ENCODE measurements around the gene NOS1AP.
"Not testable (repeated sequence)": the region's sequence is repeated elsewhere in the genome, so short reads cannot be mapped to it uniquely, and the experiment has no call there.

The NOS1AP gene

GRCh38 chr1:162197615-162198421 lies 128.3 kb downstream of the NOS1AP start:
- no peak for DNase-seq

GRCh38 chr1:162200096-162200847 lies 130.8 kb downstream of the NOS1AP start:
- no peak for DNase-seq

- DNase-seq = not testable (repeated sequence)
These were observed 131.6 kb downstream of the NOS1AP start for GRCh38 chr1:162201062-162201461.

GRCh38 chr1:162204129-162204822 lies 134.8 kb downstream of the NOS1AP start:
- DNase-seq = no peak

- no peak for DNase-seq
These were observed 135.3 kb downstream of the NOS1AP start for GRCh38 chr1:162204823-162205155.

GRCh38 chr1:162206300-162206699 lies 136.8 kb downstream of the NOS1AP start:
- DNase-seq = no peak

GRCh38 chr1:162206749-162207635 lies 137.5 kb downstream of the NOS1AP start:
- no peak for DNase-seq

GRCh38 chr1:162207862-162208261 lies 138.4 kb downstream of the NOS1AP start:
- DNase-seq = no peak

GRCh38 chr1:162210196-162210595 lies 140.7 kb downstream of the NOS1AP start:
- DNase-seq = no peak

GRCh38 chr1:162212713-162213112 lies 143.2 kb downstream of the NOS1AP start:
- no peak for DNase-seq

- no peak for DNase-seq
These were observed 143.9 kb downstream of the NOS1AP start for GRCh38 chr1:162213281-162213912.

- DNase-seq = no peak
These were observed 144.7 kb downstream of the NOS1AP start for GRCh38 chr1:162214202-162214601.

- no peak for DNase-seq
These were observed 146.4 kb downstream of the NOS1AP start for GRCh38 chr1:162215902-162216301.

- DNase-seq = no peak
These were observed 147.1 kb downstream of the NOS1AP start for GRCh38 chr1:162216604-162217003.

GRCh38 chr1:162217706-162218105 lies 148.2 kb downstream of the NOS1AP start:
- DNase-seq = no peak

GRCh38 chr1:162218546-162218945 lies 149.1 kb downstream of the NOS1AP start:
- no peak for DNase-seq

GRCh38 chr1:162218975-162219374 lies 149.5 kb downstream of the NOS1AP start:
- no peak for DNase-seq

- no peak for DNase-seq
These were observed 150.0 kb downstream of the NOS1AP start for GRCh38 chr1:162219461-162219860.

GRCh38 chr1:162220009-162220539 lies 150.6 kb downstream of the NOS1AP start:
- no peak for DNase-seq

- DNase-seq = no peak
These were observed 152.5 kb downstream of the NOS1AP start for GRCh38 chr1:162222014-162222413.

- DNase-seq = no peak
These were observed 153.2 kb downstream of the NOS1AP start for GRCh38 chr1:162222730-162223129.

GRCh38 chr1:162223488-162223887 lies 154.0 kb downstream of the NOS1AP start:
- no peak for DNase-seq
